Motor neuron (in vitro differentiated cells): ENCODE results near the gene SPRYD4. TPM values are rescaled to one million over a fixed set of nuclear protein-coding genes. Genes with fewer than 3 reads are reported as not detected.

Experiments
- total RNA-seq, 8 experiments: library from RNA; unstranded; fragments of 300-600 nt; gene quantifications; 2 replicates each; pipeline versions ENCODE4 v1.2.3 to v1.2.4, GENCODE V29; 2022

The SPRYD4 gene
- total RNA-seq, 8 experiments from 2014 or later, result 1.3 to 8.5 (median 2.2) TPM

Other genes starting within 250 kb of the SPRYD4 start
- gene RNF41, start 246.7 kb upstream of the SPRYD4 start, total RNA-seq, result 10 to 100 TPM; 28.9 to 62.1 (median 41.7) TPM
- 10 to 100 TPM; 22.1 to 61.7 (median 51.1) TPM for gene NABP2, start 244.2 kb upstream of the SPRYD4 start, total RNA-seq
- 1 to 10 TPM in 3 of 8 experiments, under 1 TPM in 3, not detected in 2; 0.49 to 2.6 (median 1.1) TPM for gene SLC39A5, start 238.5 kb upstream of the SPRYD4 start, total RNA-seq
- gene ANKRD52, start 210.2 kb upstream of the SPRYD4 start, total RNA-seq, result 10 to 100 TPM in 6 of 8 experiments, 1 to 10 TPM in 2; 5.3 to 30.7 (median 12.0) TPM
- gene COQ10A, start 201.6 kb upstream of the SPRYD4 start, total RNA-seq, result 10 to 100 TPM in 7 of 8 experiments, 1 to 10 TPM in 1; 6.8 to 17.4 (median 14.3) TPM
- gene CS, start 168.2 kb upstream of the SPRYD4 start, total RNA-seq, result 100 to 1,000 TPM in 5 of 8 experiments, 10 to 100 TPM in 3; 66.8 to 208 (median 106) TPM
- gene CNPY2, start 152.6 kb upstream of the SPRYD4 start, total RNA-seq, result 100 to 1,000 TPM; 102 to 231 (median 141) TPM
- gene PAN2, start 134.6 kb upstream of the SPRYD4 start, total RNA-seq, result 10 to 100 TPM; 20.3 to 97.3 (median 30.4) TPM
- 1 to 10 TPM in 4 of 8 experiments, under 1 TPM in 4; 0.28 to 3.8 (median 1.1) TPM for gene IL23A, start 129.7 kb upstream of the SPRYD4 start, total RNA-seq
- 100 to 1,000 TPM in 3 of 8 experiments, 10 to 100 TPM in 5; 26.5 to 458 (median 72.4) TPM for gene STAT2, start 108.5 kb upstream of the SPRYD4 start, total RNA-seq
- gene APOF, start 105.7 kb upstream of the SPRYD4 start, total RNA-seq, result under 1 TPM in 7 of 8 experiments, not detected in 1; 0.14 to 0.76 (median 0.36) TPM
- 10 to 100 TPM in 7 of 8 experiments, 1 to 10 TPM in 1; 3.4 to 62.8 (median 19.2) TPM for gene TIMELESS, start 19.2 kb upstream of the SPRYD4 start, total RNA-seq
- gene MIP, start 13.9 kb upstream of the SPRYD4 start, total RNA-seq, result 1 to 10 TPM in 3 of 8 experiments, under 1 TPM in 5; 0.16 to 2.7 (median 0.44) TPM
- gene GLS2, start 19.6 kb downstream of the SPRYD4 start, total RNA-seq, result 1 to 10 TPM in 6 of 8 experiments, under 1 TPM in 2; 0.46 to 4.3 (median 2.8) TPM
- 10 to 100 TPM in 3 of 8 experiments, 1 to 10 TPM in 5; 2.6 to 12.9 (median 6.0) TPM for gene RBMS2, start 53.2 kb downstream of the SPRYD4 start, total RNA-seq
- 100 to 1,000 TPM in 1 of 8 experiments, 10 to 100 TPM in 7; 19.8 to 101 (median 44.2) TPM for gene BAZ2A, start 161.7 kb downstream of the SPRYD4 start, total RNA-seq
- 1,000 to 10,000 TPM in 2 of 8 experiments, 100 to 1,000 TPM in 6; 542 to 1,138 (median 840) TPM for gene ATP5F1B, start 177.4 kb downstream of the SPRYD4 start, total RNA-seq
- gene PTGES3, start 219.7 kb downstream of the SPRYD4 start, total RNA-seq, result 100 to 1,000 TPM; 145 to 328 (median 187) TPM